ENCODE data around the gene GPR153.

GPR153 gene

GRCh38 chr1:6299557-6300165 lies 38.8 kb upstream of the GPR153 start:
- Histone ChIP-seq H3K4me3 (ENCODE audit: low read depth, low read length, poor library complexity, severe bottlenecking) (no peak overlapping the region), H3K27me3 (ENCODE audit: insufficient read depth, low read length) (no peaks in the 10 kb centered on the region), H3K9me3 (ENCODE audit: low read length) (no peaks in the 10 kb centered on the region), H4K20me1 (ENCODE audit: insufficient read depth, low read length) (no peaks in the 10 kb centered on the region), H3K4me2 (ENCODE audit: low read length) (no peak overlapping the region), H3F3A (ENCODE audit: insufficient read depth, low read length) (no peaks in the 10 kb centered on the region), H3K79me2 (ENCODE audit: insufficient read depth, low read length) (no peaks in the 10 kb centered on the region), H3K27ac (ENCODE audit: low read depth, low read length, poor library complexity, severe bottlenecking) (no peak overlapping the region), H3K36me3 (ENCODE audit: insufficient read depth, low read length) (no peaks in the 10 kb centered on the region), H3K9ac (ENCODE audit: low read length) (no peak overlapping the region), H3K4me1 (ENCODE audit: insufficient read depth, low read length, severe bottlenecking) (no peaks in the 10 kb centered on the region), H2AFZ (ENCODE audit: low read length) (no peak overlapping the region), H3K9me2 (ENCODE audit: low read depth, low read length) (no peaks in the 10 kb centered on the region)
- no peak for TF ChIP-seq EZH2 (IDR thresholded peaks at IDR 0.05; ENCODE audit: borderline replicate concordance, low read length)
- no peak for TF ChIP-seq CTCF (IDR thresholded peaks at IDR 0.05; ENCODE audit: low read length)

DNA sequence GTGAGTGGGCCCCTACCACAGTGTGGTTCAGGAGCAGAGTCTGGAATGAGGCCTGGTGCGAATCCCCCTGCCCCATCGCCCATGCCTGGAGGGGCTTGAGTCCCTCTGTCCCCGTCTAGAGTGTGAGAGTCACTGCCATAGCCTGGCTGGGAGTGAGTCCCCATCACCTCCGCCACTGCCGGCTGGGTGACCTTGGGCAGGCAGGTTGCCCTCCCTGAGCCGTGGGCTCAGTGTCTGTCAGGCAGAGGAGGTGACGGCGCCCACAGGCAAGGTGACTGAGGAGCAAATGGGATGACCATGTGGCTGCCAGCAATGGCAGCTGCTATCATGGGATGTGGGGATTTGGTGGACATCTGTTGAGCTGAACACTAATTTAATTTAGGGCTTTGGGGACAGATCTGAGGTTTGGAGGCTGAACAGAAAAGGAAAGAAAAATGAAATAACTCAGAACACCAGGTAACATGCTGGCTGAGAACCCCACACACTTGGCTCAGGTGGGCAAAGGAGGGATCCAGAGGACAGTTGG lies 38.1 kb upstream of the GPR153 start:
- Histone ChIP-seq H3K27ac (ENCODE audit: low read depth, low read length, poor library complexity, severe bottlenecking) (no peak overlapping the region), H3F3A (ENCODE audit: insufficient read depth, low read length) (no peaks in the 10 kb centered on the region), H3K4me1 (ENCODE audit: insufficient read depth, low read length, severe bottlenecking) (no peaks in the 10 kb centered on the region), H3K9ac (ENCODE audit: low read length) (no peak overlapping the region), H3K79me2 (ENCODE audit: insufficient read depth, low read length) (no peaks in the 10 kb centered on the region), H4K20me1 (ENCODE audit: insufficient read depth, low read length) (no peaks in the 10 kb centered on the region), H3K9me2 (ENCODE audit: low read depth, low read length) (no peaks in the 10 kb centered on the region), H3K4me2 (ENCODE audit: low read length) (no peak overlapping the region), H3K4me3 (ENCODE audit: low read depth, low read length, poor library complexity, severe bottlenecking) (no peak overlapping the region), H2AFZ (ENCODE audit: low read length) (no peak overlapping the region), H3K9me3 (ENCODE audit: low read length) (no peaks in the 10 kb centered on the region), H3K36me3 (ENCODE audit: insufficient read depth, low read length) (no peaks in the 10 kb centered on the region), H3K27me3 (ENCODE audit: insufficient read depth, low read length) (no peaks in the 10 kb centered on the region)
- TF ChIP-seq CTCF (IDR thresholded peaks at IDR 0.05; ENCODE audit: low read length) (no peak), EZH2 (IDR thresholded peaks at IDR 0.05; ENCODE audit: borderline replicate concordance, low read length) (no peak)

DNA sequence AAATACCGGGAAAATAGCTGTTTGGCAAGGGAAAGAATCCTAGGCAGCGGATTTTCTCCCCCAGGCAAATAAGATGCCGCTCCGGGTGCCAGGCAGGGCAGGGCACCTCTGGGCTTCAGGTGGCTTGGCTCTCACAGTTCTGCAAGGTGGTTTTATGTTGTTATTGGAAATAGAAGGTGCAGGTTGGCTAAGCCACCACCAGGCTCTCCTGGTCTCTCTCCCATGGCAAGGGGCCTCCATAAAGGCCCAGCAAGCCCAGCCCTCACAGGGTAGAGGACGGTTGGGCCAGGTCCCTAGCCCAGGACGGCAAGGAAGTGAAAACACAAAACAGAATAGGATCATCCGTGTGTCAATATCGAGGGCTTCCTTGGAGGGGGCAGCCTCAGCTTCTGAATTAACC lies 37.6 kb upstream of the GPR153 start:
- H3F3A ChIP-seq (ENCODE audit: insufficient read depth, low read length): no peaks in the 10 kb centered on the region
- H3K36me3 ChIP-seq (ENCODE audit: insufficient read depth, low read length): no peaks in the 10 kb centered on the region
- no peak overlapping the region for H3K27ac ChIP-seq (ENCODE audit: low read depth, low read length, poor library complexity, severe bottlenecking)
- no peaks in the 10 kb centered on the region for H3K9me2 ChIP-seq (ENCODE audit: low read depth, low read length)
- no peak overlapping the region for H3K9ac ChIP-seq (ENCODE audit: low read length)
- no peaks in the 10 kb centered on the region for H3K79me2 ChIP-seq (ENCODE audit: insufficient read depth, low read length)
- no peaks in the 10 kb centered on the region for H3K27me3 ChIP-seq (ENCODE audit: insufficient read depth, low read length)
- H3K9me3 ChIP-seq (ENCODE audit: low read length): no peaks in the 10 kb centered on the region
- TF ChIP-seq CTCF (IDR thresholded peaks at IDR 0.05; ENCODE audit: low read length) (no peak), EZH2 (IDR thresholded peaks at IDR 0.05; ENCODE audit: borderline replicate concordance, low read length) (no peak)
- no peaks in the 10 kb centered on the region for H4K20me1 ChIP-seq (ENCODE audit: insufficient read depth, low read length)
- H3K4me3 ChIP-seq (ENCODE audit: low read depth, low read length, poor library complexity, severe bottlenecking): no peak overlapping the region
- H2AFZ ChIP-seq (ENCODE audit: low read length): no peak overlapping the region
- no peak overlapping the region for H3K4me2 ChIP-seq (ENCODE audit: low read length)
- H3K4me1 ChIP-seq (ENCODE audit: insufficient read depth, low read length, severe bottlenecking): no peaks in the 10 kb centered on the region
